Right renal cortex interstitium (tissue), 3 donors: ENCODE data around the gene DPH7. TPM values are rescaled to one million over a fixed set of nuclear protein-coding genes. Genes with fewer than 3 reads are reported as not detected.
"Not testable (repeated sequence)": the region's sequence is repeated elsewhere in the genome, so short reads cannot be mapped to it uniquely, and the experiment has no call there.

Source experiments
- DNase-seq, 3 donors: peaks; one replicate each; pipeline ENCODE4 v3.0.0-alpha.2; 2013; ENCODE audit warnings: low read depth in 3 of 3, low spot score in 2 of 3
- polyA plus RNA-seq, 3 donors: library from polyadenylated mRNA; unstranded; fragments of 120-200 nt; gene quantifications; one replicate each; pipeline ENCODE4 v1.2.1, GENCODE V29; 2013; ENCODE audit not compliant: insufficient read length in 3 of 3

DPH7 gene
- polyA plus RNA-seq, 3 donors = 33.1 to 38.3 (median 35.5) TPM

- DNase-seq = peak; percentile 37 to 75 (median 43)
These were observed 27.3 kb downstream of the DPH7 start, which contains the start of gene MRPL41 for GRCh38 chr9:137551264-137552021. Gene MRPL41, plus strand, starts transcription at chr9:137551879. Its CDS starts 203 bp downstream, at chr9:137552082.

- not testable (repeated sequence) for DNase-seq
These were observed 27.8 kb downstream of the DPH7 start for GRCh38 chr9:137550958-137551263.

- peak in 2 of 3 donors; percentile 40 to 74 for DNase-seq
These were observed 28.5 kb downstream of the DPH7 start, which contains the start of gene PNPLA7 for GRCh38 chr9:137550231-137550621. Gene PNPLA7, minus strand, starts transcription at chr9:137550402. Its CDS starts 205 bp downstream, at chr9:137550197.

- no peak for DNase-seq
These were observed 30.8 kb downstream of the DPH7 start for GRCh38 chr9:137547687-137548543.

- DNase-seq = no peak
These were observed 33.6 kb downstream of the DPH7 start for GRCh38 chr9:137545123-137545522.

GRCh38 chr9:137544176-137544760, 34.5 kb downstream of the DPH7 start:
- no peak for DNase-seq

GRCh38 chr9:137543237-137543963, 35.3 kb downstream of the DPH7 start:
- DNase-seq = no peak

GRCh38 chr9:137542486-137542885, 36.2 kb downstream of the DPH7 start:
- DNase-seq = no peak

GRCh38 chr9:137540536-137540935, 38.2 kb downstream of the DPH7 start:
- DNase-seq = no peak

- no peak for DNase-seq
These were observed 40.7 kb downstream of the DPH7 start for GRCh38 chr9:137538058-137538457.

GRCh38 chr9:137536594-137537131, 42.1 kb downstream of the DPH7 start:
- DNase-seq = not testable (repeated sequence)

GRCh38 chr9:137535120-137535428, 43.7 kb downstream of the DPH7 start:
- DNase-seq = no peak

GRCh38 chr9:137534256-137535119, 44.2 kb downstream of the DPH7 start:
- DNase-seq = peak in 2 of 3 donors; percentile 38 to 61

GRCh38 chr9:137532891-137533468, 45.7 kb downstream of the DPH7 start:
- not testable (repeated sequence) for DNase-seq

GRCh38 chr9:137531099-137531765, 47.5 kb downstream of the DPH7 start:
- DNase-seq = no peak

- DNase-seq = no peak
These were observed 48.4 kb downstream of the DPH7 start for GRCh38 chr9:137530331-137530730.

GRCh38 chr9:137524981-137525317, 53.8 kb downstream of the DPH7 start:
- no peak for DNase-seq

- DNase-seq = no peak
These were observed 54.4 kb downstream of the DPH7 start for GRCh38 chr9:137524161-137524980.
